ENCODE data around the gene LYPD4. TPM values are rescaled to one million over a fixed set of nuclear protein-coding genes. Genes with fewer than 3 reads are reported as not detected.

The LYPD4 gene
- polyA plus RNA-seq, 2 of the 4 experiments (the other 2 are of a cell fraction), result not detected

DNA sequence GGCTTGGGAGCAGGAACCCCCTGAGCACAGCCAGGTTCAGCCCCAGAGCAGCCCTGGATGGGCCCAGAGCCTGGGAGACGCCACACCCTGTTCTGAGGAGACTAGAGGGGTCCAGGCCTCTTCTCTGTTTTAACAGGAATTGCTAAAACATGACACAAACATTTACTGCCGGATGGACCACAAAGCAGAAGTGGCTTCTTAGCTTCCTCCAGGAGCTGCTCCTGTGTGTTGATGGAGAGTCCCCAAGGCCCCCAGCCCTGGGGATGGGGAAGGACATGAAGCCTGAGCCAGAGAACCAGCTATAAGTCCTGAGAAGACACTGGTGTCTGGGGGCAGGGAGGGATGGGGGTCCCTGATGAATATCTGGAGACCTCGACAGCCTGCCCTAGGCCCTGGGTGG lies 33.4 kb downstream of the LYPD4 start:
- Histone ChIP-seq H3K4me1 (no peaks in the 10 kb centered on the region), H3K4me3 (no peak overlapping the region), H3K4me2 (no peak overlapping the region), H3K9me3 (no peaks in the 10 kb centered on the region), H3K27ac (no peak overlapping the region)
- WGBS (ENCODE audit: missing lambda C conversion rate), result 44% methylated on average over 3 of the region's 3 CpGs
- TF ChIP-seq JUN (IDR thresholded peaks at IDR 0.05), result no peak
- TF ChIP-seq FOSL2 (IDR thresholded peaks at IDR 0.05), result no peak
- no peak for TF ChIP-seq FOSL2 (CRISPR knock-in tag; IDR thresholded peaks at IDR 0.05)
- no peak for TF ChIP-seq POLR2AphosphoS2 (conservative IDR thresholded peaks at IDR 0.05; ENCODE audit: low read length)
- ChIA-PET CTCF (interaction anchor here (1.1 to 18.4 kb wide), 11 partner anchors 11 to 213 kb away, joined by 3 to 428 read pairs (median 8); partner anchors contain the start of gene CEACAM3), POLR2A (no interaction called here)
- no peak for FAIRE-seq
- DNase-seq (ENCODE audit: low read depth in 1 of 2, low spot score in 1 of 2), result no peak
- ATAC-seq, result no peak

GRCh38 chr19:41810301-41810700 lies 34.2 kb downstream of the LYPD4 start:
- 6% methylated on average over 4 of the region's 4 CpGs for WGBS (ENCODE audit: missing lambda C conversion rate)

DNA sequence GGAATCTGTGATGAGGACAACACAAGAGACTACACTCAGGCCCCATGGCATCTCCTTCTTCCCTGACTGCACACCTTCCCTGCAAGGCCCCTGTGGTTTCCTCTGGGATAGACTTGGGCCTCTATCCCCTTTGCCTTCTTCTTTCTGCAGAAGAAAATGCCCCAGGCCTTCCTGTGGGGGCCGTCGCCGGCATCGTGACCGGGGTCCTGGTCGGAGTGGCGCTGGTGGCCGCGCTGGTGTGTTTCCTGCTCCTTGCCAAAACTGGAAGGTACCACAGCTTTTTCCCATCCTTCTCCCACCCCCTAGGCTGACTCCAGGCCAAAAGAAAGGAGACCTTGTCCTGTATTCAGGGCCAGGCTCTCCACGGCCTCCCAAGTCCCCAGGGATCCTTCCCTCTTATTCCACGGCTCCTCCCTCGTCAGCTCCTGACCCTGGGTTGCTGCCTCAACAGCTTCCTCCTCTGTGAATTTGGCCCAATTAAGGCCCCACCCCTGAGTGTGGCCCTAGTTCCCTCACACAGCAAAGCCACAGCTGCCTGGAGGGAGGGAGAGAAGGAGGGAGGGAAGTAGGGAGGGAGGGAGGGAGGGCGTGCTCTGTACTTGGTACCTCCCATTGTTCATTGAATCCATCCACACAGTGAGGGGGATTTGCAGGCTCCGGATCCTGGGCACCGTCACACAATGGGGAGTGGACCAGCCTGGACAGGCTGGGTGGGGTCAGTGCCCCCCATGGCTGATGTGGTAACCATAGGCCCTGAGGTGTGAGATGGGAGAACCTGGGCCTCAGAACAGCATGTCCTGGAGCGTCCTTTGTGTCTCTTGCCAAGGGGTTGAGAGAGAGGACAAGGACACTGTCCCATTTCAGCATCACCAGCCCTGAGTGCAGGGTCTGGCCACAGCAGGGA lies 35.6 kb downstream of the LYPD4 start:
- POLR2A ChIA-PET, result no interaction called here

More at GRCh38 chr19:41810301-41810700, 34.2 kb downstream of the LYPD4 start:
- H3K4me3 ChIP-seq, result no peak overlapping the region
- no peaks in the 10 kb centered on the region for H3K9me3 ChIP-seq
- H3K4me2 ChIP-seq, result no peak overlapping the region
- ATAC-seq, result no peak
- no peak for FAIRE-seq
- H3K4me1 ChIP-seq, result no peaks in the 10 kb centered on the region
- ChIA-PET POLR2A (interaction anchor here (0.7 kb wide), 1 partner anchor 49 kb away, joined by 3 read pairs; the partner anchor contains the start of gene RPS19), CTCF (interaction anchor here (0.9 to 18.4 kb wide), 11 partner anchors 11 to 213 kb away, joined by 3 to 428 read pairs (median 8); partner anchors contain the start of gene CEACAM3)
- DNase-seq (ENCODE audit: low read depth in 1 of 2, low spot score in 1 of 2), result no peak
- TF ChIP-seq JUNB (IDR thresholded peaks at IDR 0.05), result no peak
- TF ChIP-seq CEBPB (IDR thresholded peaks at IDR 0.05), result no peak
- TF ChIP-seq EHMT2 (IDR thresholded peaks at IDR 0.05; ENCODE audit: low read depth), result no peak
- TF ChIP-seq ESRRA (IDR thresholded peaks at IDR 0.05; ENCODE audit: borderline replicate concordance, low read length), result no peak
- no peak for TF ChIP-seq HOXB13 (CRISPR knock-in tag; IDR thresholded peaks at IDR 0.05; ENCODE audit: low read depth)
- no peak overlapping the region for H3K27ac ChIP-seq

DNA sequence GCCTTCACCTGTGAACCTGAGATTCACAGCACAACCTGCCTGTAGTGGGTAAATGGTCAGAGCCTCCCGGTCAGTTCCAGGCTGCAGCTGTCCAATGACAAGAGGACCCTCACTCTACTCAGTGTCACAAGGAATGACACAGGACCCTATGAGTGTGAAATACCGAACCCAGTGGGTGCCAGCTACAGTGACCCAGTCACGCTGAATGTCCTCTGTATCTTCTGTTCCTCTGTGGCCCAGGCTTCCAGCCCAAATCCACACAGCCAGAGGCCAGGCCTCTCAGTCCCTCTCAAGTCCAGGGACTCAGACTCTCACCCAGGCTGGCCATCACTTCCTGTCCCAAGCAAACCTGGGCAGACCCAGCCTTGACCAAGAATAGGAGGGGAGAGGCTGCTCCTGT lies 37.3 kb downstream of the LYPD4 start:
- no peak for DNase-seq (ENCODE audit: low read depth in 1 of 2, low spot score in 1 of 2)
- Histone ChIP-seq H3K27ac (no peak overlapping the region), H3K4me3 (no peak overlapping the region), H3K9me3 (no peaks in the 10 kb centered on the region; the same call in 1 of the 3 replicates), H3K4me2 (no peak overlapping the region), H3K4me1 (no peaks in the 10 kb centered on the region)
- ChIA-PET CTCF (interaction anchor here (0.7 to 19.4 kb wide), 7 partner anchors 12 to 100 kb away, joined by 3 to 428 read pairs (median 4); partner anchors contain the start of gene CEACAM3), POLR2A (no interaction called here)
- 28% methylated on average over 3 of the region's 3 CpGs for WGBS (ENCODE audit: missing lambda C conversion rate)
- no peak for ATAC-seq
- no peak for FAIRE-seq
- no peak for TF ChIP-seq HMGXB4 (CRISPR knock-in tag; IDR thresholded peaks at IDR 0.05; ENCODE audit: borderline replicate concordance)
- TF ChIP-seq HDAC2 (IDR thresholded peaks at IDR 0.05), result no peak
- no peak for TF ChIP-seq KDM1A (IDR thresholded peaks at IDR 0.05; ENCODE audit: low read depth)
- TF ChIP-seq ELK1 (IDR thresholded peaks at IDR 0.05; ENCODE audit: low read depth, low read length), result no peak
- TF ChIP-seq, protein P1, sequence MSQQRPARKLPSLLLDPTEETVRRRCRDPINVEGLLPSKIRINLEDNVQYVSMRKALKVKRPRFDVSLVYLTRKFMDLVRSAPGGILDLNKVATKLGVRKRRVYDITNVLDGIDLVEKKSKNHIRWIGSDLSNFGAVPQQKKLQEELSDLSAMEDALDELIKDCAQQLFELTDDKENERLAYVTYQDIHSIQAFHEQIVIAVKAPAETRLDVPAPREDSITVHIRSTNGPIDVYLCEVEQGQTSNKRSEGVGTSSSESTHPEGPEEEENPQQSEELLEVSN (IDR thresholded peaks at IDR 0.05; ENCODE audit: borderline replicate concordance, low read depth), result no peak

More for the DNA sequence above, 35.6 kb downstream of the LYPD4 start:
- FAIRE-seq, result no peak
- WGBS (ENCODE audit: missing lambda C conversion rate), result 61% methylated on average over 16 of the region's 16 CpGs
- Histone ChIP-seq H3K27ac (no peak overlapping the region), H3K4me2 (no peak overlapping the region), H3K4me3 (no peak overlapping the region), H3K9me3 (no peaks in the 10 kb centered on the region), H3K4me1 (no peaks in the 10 kb centered on the region)
- CTCF ChIA-PET, result interaction anchor here (0.8 to 19.4 kb wide), 4 partner anchors 10 to 102 kb away, joined by 4 to 428 read pairs (median 6); no protein-coding TSS in a partner anchor
- no peak for ATAC-seq
- TF ChIP-seq JUN (IDR thresholded peaks at IDR 0.05) (no peak), RNF2 (IDR thresholded peaks at IDR 0.05; ENCODE audit: borderline replicate concordance, low read depth) (no peak), GATA3 (IDR thresholded peaks at IDR 0.05; ENCODE audit: borderline replicate concordance) (no peak), FOSB (CRISPR knock-in tag; IDR thresholded peaks at IDR 0.05) (no peak), HDAC2 (IDR thresholded peaks at IDR 0.05) (no peak), CTCF (IDR thresholded peaks at IDR 0.05) (no peak)
- no peak for DNase-seq (ENCODE audit: low read depth in 1 of 2, low spot score in 1 of 2)
